Measurements from ENCODE around the gene MAP2K6. TPM values are rescaled to one million over a fixed set of nuclear protein-coding genes. Genes with fewer than 3 reads are reported as not detected.

The MAP2K6 gene
- total and polyA plus RNA-seq, 2 experiments from 2014 or later = 3.3 to 13.2 TPM

- Histone ChIP-seq H3K36me3 (replicated peaks; ENCODE audit: insufficient read depth, low read depth) (no peaks in the 10 kb centered on the region), H3K9me3 (ENCODE audit: low read depth) (no peaks in the 10 kb centered on the region), H3K4me3 (no peak overlapping the region), H3K27me3 (no peaks in the 10 kb centered on the region), H3K4me1 (ENCODE audit: insufficient read depth) (no peaks in the 10 kb centered on the region), H3K27ac (no peak overlapping the region), H2AFZ (no peak overlapping the region), H3K9me2 (replicated peaks; ENCODE audit: insufficient read depth) (no peaks in the 10 kb centered on the region), H3K79me2 (no peaks in the 10 kb centered on the region), H4K20me1 (ENCODE audit: insufficient read depth, poor library complexity, severe bottlenecking) (no peaks in the 10 kb centered on the region), H3K4me2 (no peak overlapping the region)
- WGBS (ENCODE audit: low lambda C conversion rate, missing lambda C conversion rate) = 91% methylated on average over 2 of the region's 2 CpGs
- no peak for DNase-seq (ENCODE audit: low spot score)
- TF ChIP-seq EZH2 (IDR thresholded peaks at IDR 0.05; ENCODE audit: borderline replicate concordance) (no peak), CTCF (IDR thresholded peaks at IDR 0.05; ENCODE audit: poor library complexity) (no peak), EZH2phosphoT487 (IDR thresholded peaks at IDR 0.05; ENCODE audit: low read depth, severe bottlenecking, unreplicated experiment) (no peak)
Observed at GRCh38 chr17:69593351-69593715, 178.8 kb downstream of the MAP2K6 start.

- H3K79me2 ChIP-seq = no peaks in the 10 kb centered on the region
- H3K27me3 ChIP-seq = no peaks in the 10 kb centered on the region
- H3K9me3 ChIP-seq (ENCODE audit: low read depth) = no peaks in the 10 kb centered on the region
- H3K4me2 ChIP-seq = no peak overlapping the region
- TF ChIP-seq EZH2phosphoT487 (IDR thresholded peaks at IDR 0.05; ENCODE audit: low read depth, severe bottlenecking, unreplicated experiment) (no peak), CTCF (IDR thresholded peaks at IDR 0.05; ENCODE audit: poor library complexity) (no peak), EZH2 (IDR thresholded peaks at IDR 0.05; ENCODE audit: borderline replicate concordance) (no peak)
- H3K36me3 ChIP-seq (replicated peaks; ENCODE audit: insufficient read depth, low read depth) = no peaks in the 10 kb centered on the region
- no peaks in the 10 kb centered on the region for H4K20me1 ChIP-seq (ENCODE audit: insufficient read depth, poor library complexity, severe bottlenecking)
- H3K4me3 ChIP-seq = no peak overlapping the region
- no peak for DNase-seq (ENCODE audit: low spot score)
- H2AFZ ChIP-seq = no peak overlapping the region
- no peak overlapping the region for H3K27ac ChIP-seq
- no peaks in the 10 kb centered on the region for H3K4me1 ChIP-seq (ENCODE audit: insufficient read depth)
- H3K9me2 ChIP-seq (replicated peaks; ENCODE audit: insufficient read depth) = no peaks in the 10 kb centered on the region
- WGBS (ENCODE audit: low lambda C conversion rate, missing lambda C conversion rate) = 91% methylated on average over 2 of the region's 2 CpGs
Observed at GRCh38 chr17:69593716-69594115, 179.2 kb downstream of the MAP2K6 start.

- no peak for TF ChIP-seq EZH2phosphoT487 (IDR thresholded peaks at IDR 0.05; ENCODE audit: low read depth, severe bottlenecking, unreplicated experiment)
- TF ChIP-seq CTCF (IDR thresholded peaks at IDR 0.05; ENCODE audit: poor library complexity) = no peak
- TF ChIP-seq EZH2 (IDR thresholded peaks at IDR 0.05; ENCODE audit: borderline replicate concordance) = no peak
- WGBS (ENCODE audit: low lambda C conversion rate, missing lambda C conversion rate) = 74% methylated on average over 4 of the region's 4 CpGs
Observed at GRCh38 chr17:69594641-69595040, 180.1 kb downstream of the MAP2K6 start.

GRCh38 chr17:69596141-69596540, 181.6 kb downstream of the MAP2K6 start:
- H3K9me3 ChIP-seq (ENCODE audit: low read depth) = no peaks in the 10 kb centered on the region
- H3K9me2 ChIP-seq (replicated peaks; ENCODE audit: insufficient read depth) = no peaks in the 10 kb centered on the region
- no peak overlapping the region for H3K4me3 ChIP-seq
- no peaks in the 10 kb centered on the region for H3K36me3 ChIP-seq (replicated peaks; ENCODE audit: insufficient read depth, low read depth)
- WGBS (ENCODE audit: low lambda C conversion rate, missing lambda C conversion rate) = 83% methylated on average over 9 of the region's 9 CpGs
- TF ChIP-seq EZH2 (IDR thresholded peaks at IDR 0.05; ENCODE audit: borderline replicate concordance) = no peak
- TF ChIP-seq EZH2phosphoT487 (IDR thresholded peaks at IDR 0.05; ENCODE audit: low read depth, severe bottlenecking, unreplicated experiment) = no peak
- TF ChIP-seq CTCF (IDR thresholded peaks at IDR 0.05; ENCODE audit: poor library complexity) = no peak
- no peaks in the 10 kb centered on the region for H4K20me1 ChIP-seq (ENCODE audit: insufficient read depth, poor library complexity, severe bottlenecking)
- no peaks in the 10 kb centered on the region for H3K79me2 ChIP-seq
- no peak overlapping the region for H3K4me2 ChIP-seq
- DNase-seq (ENCODE audit: low spot score) = no peak
- no peak overlapping the region for H3K27ac ChIP-seq
- H3K27me3 ChIP-seq = no peaks in the 10 kb centered on the region
- no peak overlapping the region for H2AFZ ChIP-seq
- no peaks in the 10 kb centered on the region for H3K4me1 ChIP-seq (ENCODE audit: insufficient read depth)

More at GRCh38 chr17:69594641-69595040, 180.1 kb downstream of the MAP2K6 start:
- Histone ChIP-seq H3K9me2 (replicated peaks; ENCODE audit: insufficient read depth) (no peaks in the 10 kb centered on the region), H3K9me3 (ENCODE audit: low read depth) (no peaks in the 10 kb centered on the region), H3K27me3 (no peaks in the 10 kb centered on the region), H4K20me1 (ENCODE audit: insufficient read depth, poor library complexity, severe bottlenecking) (no peaks in the 10 kb centered on the region), H3K4me2 (no peak overlapping the region), H3K4me3 (no peak overlapping the region), H2AFZ (no peak overlapping the region), H3K27ac (no peak overlapping the region), H3K4me1 (ENCODE audit: insufficient read depth) (no peaks in the 10 kb centered on the region), H3K36me3 (replicated peaks; ENCODE audit: insufficient read depth, low read depth) (no peaks in the 10 kb centered on the region), H3K79me2 (no peaks in the 10 kb centered on the region)
- no peak for DNase-seq (ENCODE audit: low spot score)

Measured in hepatocyte (in vitro differentiated cells).